NCI-H1092 treated with DMSO at 0.1 percent for 48 hours (cell line): ENCODE data around the gene KIF12.
"Not testable (repeated sequence)": the region's sequence is repeated elsewhere in the genome, so short reads cannot be mapped to it uniquely, and the experiment has no call there.

Experiments
- DNase-seq: peaks from one replicate; lab custom pipeline; 2025; lab: John Stamatoyannopoulos, UW

The KIF12 gene

DNA sequence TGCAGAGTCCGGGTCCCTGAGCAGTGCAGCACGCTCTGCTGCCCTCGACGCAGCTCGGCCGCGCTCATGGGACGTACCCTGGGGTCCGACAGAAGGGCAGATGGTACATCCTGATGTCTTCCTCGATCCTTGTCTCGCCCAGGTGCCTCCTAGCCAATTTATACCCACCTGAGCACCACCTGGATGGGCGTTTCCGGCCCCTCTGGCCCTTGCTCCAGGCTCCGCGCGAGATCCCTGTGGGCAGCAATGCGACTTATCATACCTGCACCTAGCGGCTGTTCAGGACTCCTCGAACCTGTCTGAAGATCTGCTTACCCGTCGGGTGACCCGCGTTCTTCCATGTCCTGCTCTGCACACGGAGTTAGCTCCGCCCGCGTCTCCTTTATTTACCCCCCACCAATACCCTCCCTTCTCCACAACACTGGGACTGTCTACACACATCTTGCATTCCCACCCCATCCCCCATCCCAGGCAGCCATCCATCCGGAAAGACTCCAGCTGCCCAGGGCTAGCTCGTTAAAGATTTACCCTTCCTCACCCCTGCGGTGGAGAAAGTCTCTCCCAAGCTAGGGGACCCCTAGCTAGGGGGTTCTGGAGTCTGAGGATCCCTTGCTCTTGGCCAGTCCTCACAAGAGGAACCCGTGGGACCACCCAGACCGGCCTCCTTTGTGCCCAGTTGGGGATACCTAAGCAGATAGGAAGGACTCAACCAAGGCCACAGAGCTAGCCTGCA lies at the start of gene KIF12:
TSS of gene KIF12 (minus strand) at position 357 of the 733 bp plus-strand sequence. CDS start at position 341, 16 bp downstream.
- DNase-seq, result no peak

DNA sequence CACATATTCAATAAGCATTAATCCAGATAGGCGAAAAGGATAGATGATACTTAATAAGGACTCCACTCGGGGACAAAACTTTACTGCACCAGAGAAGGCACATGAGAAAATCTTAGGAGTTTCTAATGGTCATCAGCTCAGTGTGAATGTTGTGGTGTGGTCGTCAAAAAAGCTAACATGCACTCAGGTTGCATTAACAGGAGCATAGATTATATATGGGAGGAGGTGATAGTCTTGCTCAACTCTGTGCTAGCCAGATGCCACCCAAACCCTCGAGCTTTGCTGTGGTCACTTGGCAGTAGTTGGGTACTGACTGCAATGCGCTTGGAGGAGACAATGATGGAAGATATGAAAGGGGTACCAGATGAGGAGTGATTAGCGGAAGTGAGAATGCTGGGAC lies 47.6 kb upstream of the KIF12 start:
- no peak for DNase-seq

- no peak for DNase-seq
Measured at GRCh38 chr9:114143234-114143633, 44.1 kb upstream of the KIF12 start.

DNA sequence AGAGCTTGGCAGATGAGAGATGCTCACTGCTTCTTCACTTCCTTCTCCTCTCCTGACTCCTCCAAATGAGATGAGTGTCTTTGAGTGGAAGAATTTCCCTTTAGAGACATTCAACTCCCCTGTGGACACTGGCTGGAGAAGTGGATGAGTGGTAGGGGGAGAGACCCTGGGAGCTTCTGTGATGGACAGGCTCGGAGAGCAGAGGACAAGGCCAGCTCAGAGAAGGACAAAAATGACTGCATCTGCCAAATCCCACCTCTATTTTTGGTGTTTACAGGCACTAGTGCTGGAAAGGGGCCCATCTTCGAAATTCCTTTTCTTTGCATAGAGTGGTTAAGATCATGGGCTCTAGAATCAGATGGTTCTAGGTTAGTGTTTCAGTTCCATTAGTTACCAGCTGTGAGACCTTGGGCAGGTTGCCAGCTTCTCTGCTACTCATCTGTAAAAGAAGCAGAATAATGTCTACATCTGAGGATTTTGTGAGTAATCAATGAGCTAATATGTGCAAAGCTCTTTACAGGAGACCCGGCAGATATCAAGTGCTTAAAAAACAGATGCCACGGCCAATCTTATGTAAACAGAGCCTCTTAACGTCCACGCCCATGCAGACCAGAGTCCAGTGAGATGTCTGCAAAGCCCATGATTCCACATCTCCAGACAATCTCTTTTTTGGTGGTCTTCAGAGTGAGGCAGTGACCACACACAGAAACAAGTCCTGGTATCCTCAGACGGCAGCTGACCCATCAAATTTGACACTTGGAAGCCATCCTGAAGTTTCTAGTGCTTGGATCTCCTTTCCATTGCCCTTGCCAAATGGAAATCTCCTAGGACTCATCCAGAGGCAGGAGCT lies 42.7 kb upstream of the KIF12 start:
- no peak for DNase-seq

- no peak for DNase-seq
Measured at GRCh38 chr9:114140850-114141249, 41.8 kb upstream of the KIF12 start.

DNA sequence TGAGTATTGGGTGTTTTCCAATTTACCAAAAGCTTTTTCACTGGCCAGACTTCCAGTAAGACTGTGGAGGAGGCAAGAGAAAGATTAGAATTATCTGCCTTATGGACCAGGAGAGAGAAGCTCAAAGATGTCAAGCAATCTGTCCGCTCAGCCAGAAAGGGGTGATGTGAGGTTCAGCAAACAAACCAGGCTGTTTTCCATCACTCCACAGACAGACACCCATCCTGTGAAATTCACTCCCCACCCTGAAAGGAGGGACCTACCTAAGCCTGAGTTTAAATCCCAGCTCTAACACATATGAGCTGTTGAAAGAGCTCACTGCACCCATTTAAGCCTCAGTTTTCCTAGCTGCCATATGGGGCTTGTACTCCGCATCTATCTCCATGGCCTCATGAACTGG lies 41.3 kb upstream of the KIF12 start:
- no peak for DNase-seq

- no peak for DNase-seq
Measured at GRCh38 chr9:114139071-114139470, 40.0 kb upstream of the KIF12 start.

GRCh38 chr9:114138552-114138971 lies 39.5 kb upstream of the KIF12 start:
- no peak for DNase-seq

- DNase-seq, result no peak
Measured at GRCh38 chr9:114137831-114138230, 38.7 kb upstream of the KIF12 start.

- no peak for DNase-seq
Measured at GRCh38 chr9:114134827-114135396, 35.8 kb upstream of the KIF12 start.

GRCh38 chr9:114132550-114132918 lies 33.4 kb upstream of the KIF12 start:
- no peak for DNase-seq

GRCh38 chr9:114131808-114132549 lies 32.9 kb upstream of the KIF12 start:
- no peak for DNase-seq

- DNase-seq, result no peak
Measured at GRCh38 chr9:114130624-114131277, 31.7 kb upstream of the KIF12 start.

DNA sequence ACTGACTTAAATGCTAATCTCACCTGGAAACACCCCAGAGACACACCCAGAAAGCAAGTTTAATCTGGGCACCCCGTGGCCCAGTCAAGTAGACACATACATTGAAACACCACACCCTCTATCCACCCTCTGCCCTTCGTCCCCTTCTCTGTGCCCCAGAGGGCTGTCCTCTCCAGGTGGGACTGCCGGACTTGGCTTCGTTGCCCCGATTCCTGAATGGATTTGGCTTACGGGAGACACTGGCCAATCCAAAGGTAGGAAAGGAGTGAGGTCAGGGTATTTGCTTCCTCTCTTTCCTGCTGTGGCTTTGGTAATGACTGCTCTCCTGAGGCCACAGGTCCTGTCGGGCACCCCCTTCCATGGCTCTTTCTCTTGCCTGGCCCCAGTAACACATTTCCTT lies 31.0 kb upstream of the KIF12 start:
- DNase-seq, result no peak

DNA sequence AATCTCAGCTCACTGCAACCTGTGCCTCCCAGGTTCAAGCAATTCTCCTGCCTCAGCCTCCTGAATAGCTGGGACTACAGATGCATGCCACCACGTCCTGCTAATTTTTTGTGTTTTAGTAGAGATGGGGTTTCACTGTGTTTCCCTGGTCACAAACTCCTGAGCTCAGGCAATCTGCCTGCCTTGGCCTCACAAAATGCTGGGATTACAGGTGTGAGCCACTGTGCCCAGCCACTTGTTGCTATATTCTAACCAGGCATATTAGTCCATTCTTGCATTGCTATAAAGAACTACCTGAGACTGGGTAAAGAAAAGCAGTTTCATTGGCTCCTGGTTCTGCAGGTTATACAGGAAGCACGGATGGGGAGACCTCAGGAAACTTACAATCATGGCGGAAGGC lies 29.7 kb upstream of the KIF12 start:
- not testable (repeated sequence) for DNase-seq

DNA sequence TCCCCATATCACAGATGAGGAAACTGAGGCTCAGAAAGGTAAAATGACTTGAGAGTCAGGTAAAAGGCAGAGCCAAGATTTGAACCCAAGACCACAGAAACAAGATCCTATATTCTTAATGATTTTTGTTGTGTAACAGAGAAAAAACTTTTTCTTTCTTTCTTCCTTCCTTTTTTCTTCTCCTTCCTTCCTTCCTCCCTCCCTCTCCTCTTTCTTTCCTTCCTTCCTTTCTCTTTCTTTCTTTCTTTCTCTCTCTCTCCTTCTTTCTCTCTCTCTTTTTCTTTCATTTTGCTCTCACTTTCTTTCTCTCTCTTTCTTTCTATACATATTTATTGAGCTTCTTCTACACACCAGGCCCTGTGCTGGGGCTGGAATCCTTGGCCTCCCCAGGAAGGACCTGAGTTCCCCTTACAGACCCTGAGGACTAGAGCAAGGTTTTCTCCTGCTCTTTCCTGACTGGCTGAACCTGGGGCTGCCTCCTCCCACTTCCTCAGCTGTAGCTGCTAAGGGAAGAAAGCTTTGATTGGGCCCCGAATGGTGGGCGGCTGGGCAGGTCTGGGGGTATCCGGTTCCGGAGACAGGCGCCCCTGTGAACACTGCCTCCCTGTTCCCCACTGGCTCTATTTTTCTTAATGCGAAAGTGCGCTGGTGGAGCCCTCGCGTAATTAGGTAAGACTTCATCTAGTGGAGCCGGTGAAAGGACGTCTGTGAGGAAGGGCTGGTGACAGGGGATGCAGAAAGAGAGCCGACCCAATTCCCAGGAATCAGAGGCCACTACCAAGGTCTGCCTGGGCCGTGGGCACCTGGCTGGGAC lies 27.4 kb upstream of the KIF12 start:
- no peak for DNase-seq

- no peak for DNase-seq
Measured at GRCh38 chr9:114125476-114126013, 26.5 kb upstream of the KIF12 start.

GRCh38 chr9:114124666-114125475 lies 25.8 kb upstream of the KIF12 start:
- no peak for DNase-seq

DNA sequence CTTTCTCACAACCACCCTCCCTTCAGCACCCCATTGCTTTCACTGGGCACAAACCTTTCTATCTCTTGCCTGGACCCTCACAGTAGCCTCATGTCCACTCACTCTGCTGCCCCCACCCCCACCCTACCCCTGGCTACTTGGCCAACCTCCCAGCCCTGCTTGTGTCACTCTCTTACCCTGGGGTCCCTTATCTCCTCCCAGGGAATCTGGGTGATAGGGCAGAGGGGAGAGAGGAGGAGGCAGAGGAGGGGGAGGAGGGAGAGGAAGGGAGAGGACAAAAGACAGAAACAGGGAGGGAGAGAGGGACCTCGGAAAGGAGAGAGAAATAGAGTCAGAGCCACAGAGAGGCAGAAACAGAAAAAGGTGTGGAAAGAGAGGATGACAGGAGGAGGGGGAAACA lies 25.0 kb upstream of the KIF12 start:
- DNase-seq, result no peak
